MCF 10A (cell line): Measurements from ENCODE around the gene TDP1. TPM values are rescaled to one million over a fixed set of nuclear protein-coding genes. Genes with fewer than 3 reads are reported as not detected.

Source experiments
- BruUV-seq: library from RNA; stranded (reverse); fragments of 400-500 nt; replicated peaks from 2 replicates; lab custom pipeline; 2021; lab: Mats Ljungman, UMichigan
- CTCF ChIA-PET: fragments of 300-600 bp; sonication (Branson Sonifier 250); formaldehyde crosslinking; extraction: SDS; loops from one replicate; lab custom pipeline; 2021; ENCODE audit warnings: antibody characterized with exemption, inconsistent platforms; lab: Yijun Ruan, JAX
- POLR2A ChIA-PET: fragments of 300-600, 350-650 bp; sonication (Branson Sonifier 250); formaldehyde crosslinking; extraction: SDS; loops from one replicate; lab custom pipeline; 2020; ENCODE audit warnings: antibody characterized with exemption, inconsistent platforms; lab: Yijun Ruan, JAX
- DNase-seq: peaks from one replicate; pipeline ENCODE4 v3.0.0-alpha.2; 2018; ENCODE audit not compliant: unreplicated experiment
- H3K27ac Mint-ChIP-seq: one replicate; pipeline ENCODE4 v1.8.0; 2022; ENCODE audit warnings: mild to moderate bottlenecking, low read depth, mixed read lengths; ENCODE audit not compliant: unreplicated experiment
- H3K27me3 Mint-ChIP-seq: one replicate; pipeline ENCODE4 v1.8.0; 2022; ENCODE audit warnings: mixed read lengths; ENCODE audit not compliant: insufficient read depth, unreplicated experiment
- H3K36me3 Mint-ChIP-seq: one replicate; pipeline ENCODE4 v1.8.0; 2022; ENCODE audit warnings: mild to moderate bottlenecking, moderate library complexity, mixed read lengths; ENCODE audit not compliant: insufficient read depth, unreplicated experiment
- H3K4me1 Mint-ChIP-seq: one replicate; pipeline ENCODE4 v1.8.0; 2022; ENCODE audit warnings: mixed read lengths; ENCODE audit not compliant: insufficient read depth, unreplicated experiment
- H3K4me3 Mint-ChIP-seq: one replicate; pipeline ENCODE4 v1.8.0; 2022; ENCODE audit warnings: mild to moderate bottlenecking, moderate library complexity, mixed read lengths; ENCODE audit not compliant: unreplicated experiment
- H3K9me3 Mint-ChIP-seq: one replicate; pipeline ENCODE4 v1.8.0; 2022; ENCODE audit warnings: mixed read lengths; ENCODE audit not compliant: unreplicated experiment
- intact Hi-C: fragments of 100-400 bp; cut with micrococcal nuclease; formaldehyde crosslinking; loops from 2 replicates; pipeline ENCODE4 v1.14.1; 2022
- total RNA-seq: library from RNA; stranded (reverse); gene quantifications from 2 replicates; pipeline ENCODE4 v1.2.3, GENCODE V29; 2022
- TF ChIP-seq, protein P1 (sequence below): fragments of 200-600 bp; IDR thresholded peaks from one replicate; pipeline ENCODE4 v1.8.0; 2022; ENCODE audit warnings: antibody characterized with exemption, mild to moderate bottlenecking; ENCODE audit not compliant: unreplicated experiment

The TDP1 gene
- total RNA-seq, 1 experiment from 2014 or later: 16.3 TPM

DNA sequence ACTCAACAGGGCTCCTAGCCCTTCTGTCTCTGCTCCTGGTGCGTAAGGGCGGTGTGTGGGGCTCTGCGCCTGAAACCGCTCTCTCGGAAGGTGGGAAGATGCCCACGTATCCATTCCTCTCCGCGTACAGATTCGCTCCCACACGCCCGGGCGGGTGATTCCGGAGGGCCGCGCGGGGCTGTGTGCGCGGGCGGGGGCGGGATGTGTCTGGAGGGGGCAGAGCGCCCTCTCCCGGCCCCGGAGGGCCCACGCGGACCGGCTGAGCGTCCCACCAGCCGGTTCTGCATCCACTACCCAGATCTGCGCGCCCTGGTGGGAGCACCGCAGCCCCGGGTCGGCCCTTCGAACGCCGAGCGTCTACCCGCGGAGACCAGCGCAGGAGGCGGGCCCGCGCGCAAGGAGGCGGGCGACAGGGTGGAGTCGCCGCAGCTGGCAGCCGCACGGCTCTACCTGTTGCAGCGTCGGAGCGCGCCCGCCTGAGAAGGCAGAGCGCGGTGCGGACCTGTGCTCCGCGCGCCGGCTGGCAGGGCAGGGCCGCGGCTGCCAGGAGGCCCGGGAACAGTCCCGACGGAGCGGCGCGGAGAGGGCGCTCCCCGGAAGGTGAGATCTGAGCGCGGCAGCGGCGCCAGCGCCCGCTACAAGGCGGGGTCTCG is 104.7 kb downstream of the TDP1 start:
- Mint-ChIP-seq H3K9me3 (no peaks in the 10 kb centered on the region), H3K27ac (no peak overlapping the region), H3K4me3 (peak overlapping the region; percentile 23), H3K27me3 (peaks cover 69% of the 10 kb centered on the region), H3K36me3 (no peaks in the 10 kb centered on the region), H3K4me1 (no peaks in the 10 kb centered on the region)
- TF ChIP-seq, protein P1, sequence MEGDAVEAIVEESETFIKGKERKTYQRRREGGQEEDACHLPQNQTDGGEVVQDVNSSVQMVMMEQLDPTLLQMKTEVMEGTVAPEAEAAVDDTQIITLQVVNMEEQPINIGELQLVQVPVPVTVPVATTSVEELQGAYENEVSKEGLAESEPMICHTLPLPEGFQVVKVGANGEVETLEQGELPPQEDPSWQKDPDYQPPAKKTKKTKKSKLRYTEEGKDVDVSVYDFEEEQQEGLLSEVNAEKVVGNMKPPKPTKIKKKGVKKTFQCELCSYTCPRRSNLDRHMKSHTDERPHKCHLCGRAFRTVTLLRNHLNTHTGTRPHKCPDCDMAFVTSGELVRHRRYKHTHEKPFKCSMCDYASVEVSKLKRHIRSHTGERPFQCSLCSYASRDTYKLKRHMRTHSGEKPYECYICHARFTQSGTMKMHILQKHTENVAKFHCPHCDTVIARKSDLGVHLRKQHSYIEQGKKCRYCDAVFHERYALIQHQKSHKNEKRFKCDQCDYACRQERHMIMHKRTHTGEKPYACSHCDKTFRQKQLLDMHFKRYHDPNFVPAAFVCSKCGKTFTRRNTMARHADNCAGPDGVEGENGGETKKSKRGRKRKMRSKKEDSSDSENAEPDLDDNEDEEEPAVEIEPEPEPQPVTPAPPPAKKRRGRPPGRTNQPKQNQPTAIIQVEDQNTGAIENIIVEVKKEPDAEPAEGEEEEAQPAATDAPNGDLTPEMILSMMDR: no peak
- BruUV-seq: no TSS peak
- peak; percentile 16 for DNase-seq
- ChIA-PET POLR2A (no interaction called here), CTCF (no interaction called here)
- intact Hi-C loops: no loop called here

- Mint-ChIP-seq H3K27ac (no peak overlapping the region), H3K9me3 (no peaks in the 10 kb centered on the region), H3K27me3 (peaks cover 66% of the 10 kb centered on the region), H3K36me3 (no peaks in the 10 kb centered on the region), H3K4me3 (peak overlapping the region; percentile 35), H3K4me1 (no peaks in the 10 kb centered on the region)
- no peak for DNase-seq
- POLR2A ChIA-PET: no interaction called here
- no TSS peak for BruUV-seq
- CTCF ChIA-PET: no interaction called here
- TF ChIP-seq, protein P1: no peak
- intact Hi-C loops: no loop called here
These were observed 105.4 kb downstream of the TDP1 start for GRCh38 chr14:90060965-90061684.

DNA sequence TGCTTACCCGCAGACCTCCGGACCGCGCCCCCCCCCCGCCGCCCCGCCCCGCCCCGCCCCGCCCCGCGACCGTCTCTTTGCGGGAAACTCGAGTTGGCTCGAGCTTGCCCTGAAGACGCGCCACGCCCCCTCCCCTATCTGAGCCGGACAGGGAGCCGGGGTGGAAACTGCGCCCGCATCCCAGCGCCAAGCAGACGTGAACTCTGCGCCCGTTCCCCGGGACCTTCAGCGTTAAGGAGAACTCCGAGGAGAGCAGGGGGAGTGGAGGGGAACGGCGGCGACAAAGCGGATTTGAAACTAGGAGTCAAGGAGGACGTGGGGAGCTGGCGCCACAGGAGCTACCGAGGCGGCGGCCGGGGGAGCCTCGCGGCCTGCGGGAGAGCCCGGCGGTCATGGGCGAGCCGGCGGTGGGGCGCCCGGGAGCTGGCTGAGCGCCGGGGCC is 106.0 kb downstream of the TDP1 start, which contains the start of gene KCNK13:
TSS of gene KCNK13 (plus strand) at position 310 of the 442 bp plus-strand sequence. CDS start 212 bp downstream, outside the sequence.
- TF ChIP-seq, protein P1: no peak
- peak within 1 kb of the TSS; percentile 44 for H3K4me3 Mint-ChIP-seq

DNA sequence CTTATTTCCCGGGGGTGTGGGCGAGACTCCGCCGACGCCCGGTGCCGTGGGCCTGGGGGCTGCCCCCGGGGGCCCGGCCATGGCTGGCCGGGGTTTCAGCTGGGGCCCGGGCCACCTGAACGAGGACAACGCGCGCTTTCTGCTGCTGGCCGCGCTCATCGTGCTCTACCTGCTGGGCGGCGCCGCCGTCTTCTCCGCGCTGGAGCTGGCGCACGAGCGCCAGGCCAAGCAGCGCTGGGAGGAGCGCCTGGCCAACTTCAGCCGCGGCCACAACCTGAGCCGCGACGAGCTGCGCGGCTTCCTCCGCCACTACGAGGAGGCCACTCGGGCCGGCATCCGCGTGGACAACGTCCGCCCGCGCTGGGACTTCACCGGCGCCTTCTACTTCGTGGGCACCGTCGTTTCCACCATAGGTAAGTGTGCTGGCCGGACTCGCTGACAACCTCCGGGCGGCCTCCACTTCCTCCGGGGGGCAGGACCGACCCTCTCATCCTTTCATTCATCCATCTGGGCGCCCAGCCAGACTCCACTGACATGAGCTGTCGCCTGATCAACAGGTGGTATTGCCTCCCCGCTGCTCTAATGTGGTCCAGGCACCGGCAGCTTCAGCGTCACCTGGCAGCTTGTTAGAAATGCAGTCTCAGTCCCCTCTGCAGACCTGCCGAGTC is 106.5 kb downstream of the TDP1 start:
- Mint-ChIP-seq H3K4me3 (peak overlapping the region; percentile 44), H3K9me3 (no peaks in the 10 kb centered on the region), H3K36me3 (no peaks in the 10 kb centered on the region), H3K27me3 (peaks cover 66% of the 10 kb centered on the region), H3K4me1 (no peaks in the 10 kb centered on the region), H3K27ac (no peak overlapping the region)
- intact Hi-C loops: no loop called here
- ChIA-PET CTCF (no interaction called here), POLR2A (no interaction called here)
- BruUV-seq: no TSS peak
- DNase-seq: no peak
- TF ChIP-seq, protein P1: no peak

More for the DNA sequence above, 106.0 kb downstream of the TDP1 start, which contains the start of gene KCNK13:
- H3K36me3 Mint-ChIP-seq: no peaks in the 10 kb centered on the region
- ChIA-PET POLR2A (no interaction called here), CTCF (no interaction called here)
- BruUV-seq: no TSS peak
- no peak for DNase-seq
- intact Hi-C loops: no loop called here
- H3K27ac Mint-ChIP-seq: no peak within 1 kb of the TSS
- H3K9me3 Mint-ChIP-seq: no peaks in the 10 kb centered on the region
- H3K4me1 Mint-ChIP-seq: no peaks in the 10 kb centered on the region
- H3K27me3 Mint-ChIP-seq: peaks cover 66% of the 10 kb centered on the region
